Measurements from ENCODE around the gene MYRF.
A peak's percentile ranks its signal among the peaks of the same experiment; 100 is the strongest.

The MYRF gene

GRCh38 chr11:61743486-61744095 lies 8.8 kb upstream of the MYRF start:
- DNase-seq: no peak

DNA sequence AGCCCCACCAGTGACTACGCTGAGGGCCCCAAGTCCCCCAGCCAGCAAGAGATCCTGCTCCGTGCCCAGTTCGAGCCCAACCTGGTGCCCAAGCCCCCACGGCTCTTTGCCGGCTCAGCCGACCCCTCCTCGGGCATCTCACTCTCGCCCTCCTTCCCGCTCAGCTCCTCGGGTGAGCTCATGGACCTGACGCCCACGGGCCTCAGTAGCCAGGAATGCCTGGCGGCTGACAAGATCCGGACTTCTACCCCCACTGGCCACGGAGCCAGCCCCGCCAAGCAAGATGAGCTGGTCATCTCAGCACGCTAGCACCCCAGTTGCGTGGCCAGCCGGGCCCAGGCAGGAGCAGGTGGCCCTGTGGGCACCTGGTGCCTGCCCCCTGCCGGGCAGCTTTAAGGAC lies 8.3 kb upstream of the MYRF start:
- no peak for DNase-seq

GRCh38 chr11:61744609-61745156 lies 7.8 kb upstream of the MYRF start:
- DNase-seq: no peak

GRCh38 chr11:61745781-61746441 lies 6.5 kb upstream of the MYRF start:
- no peak for DNase-seq

GRCh38 chr11:61746442-61747191 lies 5.8 kb upstream of the MYRF start:
- no peak for DNase-seq

GRCh38 chr11:61747192-61747966 lies 5.1 kb upstream of the MYRF start:
- peak; percentile 49 to 57 for DNase-seq

- DNase-seq: no peak
Observed at GRCh38 chr11:61747967-61748285, 4.5 kb upstream of the MYRF start.

- DNase-seq: no peak
Observed at GRCh38 chr11:61749591-61750217, 2.7 kb upstream of the MYRF start.

GRCh38 chr11:61750631-61751273 lies 1.7 kb upstream of the MYRF start:
- DNase-seq: no peak

DNA sequence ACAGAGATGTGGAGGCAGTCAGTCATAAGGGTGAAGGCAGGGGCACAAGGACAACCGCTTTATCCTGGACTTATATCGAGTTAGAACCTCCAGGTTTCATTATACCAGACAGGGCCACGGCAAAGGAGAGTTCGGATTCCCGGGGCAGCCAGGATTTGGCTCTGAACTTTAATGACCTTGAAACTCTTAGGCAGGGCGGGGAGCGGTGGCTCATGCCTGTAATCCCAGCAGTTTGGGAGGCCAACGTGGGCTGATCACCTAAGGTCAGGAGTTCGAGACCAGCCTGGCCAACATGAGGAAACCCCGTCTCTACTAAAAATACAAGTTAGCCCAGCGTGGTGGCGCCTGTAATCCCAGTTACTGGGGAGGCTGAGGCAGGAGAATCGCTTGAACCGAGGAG lies 1.1 kb upstream of the MYRF start:
- no peak for DNase-seq

GRCh38 chr11:61752925-61753521 lies 587 bp downstream of the MYRF start:
- DNase-seq: no peak

- no peak for DNase-seq
Observed at GRCh38 chr11:61753672-61754071, 1.2 kb downstream of the MYRF start.

GRCh38 chr11:61754534-61755482 lies 2.4 kb downstream of the MYRF start:
- no peak for DNase-seq

GRCh38 chr11:61756147-61756451 lies 3.7 kb downstream of the MYRF start:
- DNase-seq: no peak

- DNase-seq: no peak
Observed at GRCh38 chr11:61756452-61757212, 4.2 kb downstream of the MYRF start.

- DNase-seq: no peak
Observed at GRCh38 chr11:61757213-61757862, 4.9 kb downstream of the MYRF start.

DNA sequence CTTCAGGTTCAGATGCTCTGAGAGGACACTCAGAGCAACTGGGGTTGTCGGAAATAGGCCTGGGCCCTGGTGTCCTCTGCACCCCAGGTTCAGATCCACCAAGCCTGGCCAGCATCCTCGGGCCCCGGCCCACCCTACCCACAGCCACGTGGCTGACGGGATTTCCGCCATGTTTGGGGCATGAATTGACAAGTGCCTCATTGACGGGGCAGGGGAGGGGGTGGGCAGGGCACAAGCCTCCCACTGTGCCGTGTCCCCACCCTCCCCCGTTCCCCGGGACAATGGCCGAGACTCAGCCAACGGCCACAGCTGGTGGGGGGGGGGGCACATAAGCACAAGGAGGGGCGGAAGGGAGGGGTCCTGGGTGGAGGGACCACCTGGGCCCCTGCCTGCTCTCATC lies 8.5 kb downstream of the MYRF start:
- no peak for DNase-seq

DNA sequence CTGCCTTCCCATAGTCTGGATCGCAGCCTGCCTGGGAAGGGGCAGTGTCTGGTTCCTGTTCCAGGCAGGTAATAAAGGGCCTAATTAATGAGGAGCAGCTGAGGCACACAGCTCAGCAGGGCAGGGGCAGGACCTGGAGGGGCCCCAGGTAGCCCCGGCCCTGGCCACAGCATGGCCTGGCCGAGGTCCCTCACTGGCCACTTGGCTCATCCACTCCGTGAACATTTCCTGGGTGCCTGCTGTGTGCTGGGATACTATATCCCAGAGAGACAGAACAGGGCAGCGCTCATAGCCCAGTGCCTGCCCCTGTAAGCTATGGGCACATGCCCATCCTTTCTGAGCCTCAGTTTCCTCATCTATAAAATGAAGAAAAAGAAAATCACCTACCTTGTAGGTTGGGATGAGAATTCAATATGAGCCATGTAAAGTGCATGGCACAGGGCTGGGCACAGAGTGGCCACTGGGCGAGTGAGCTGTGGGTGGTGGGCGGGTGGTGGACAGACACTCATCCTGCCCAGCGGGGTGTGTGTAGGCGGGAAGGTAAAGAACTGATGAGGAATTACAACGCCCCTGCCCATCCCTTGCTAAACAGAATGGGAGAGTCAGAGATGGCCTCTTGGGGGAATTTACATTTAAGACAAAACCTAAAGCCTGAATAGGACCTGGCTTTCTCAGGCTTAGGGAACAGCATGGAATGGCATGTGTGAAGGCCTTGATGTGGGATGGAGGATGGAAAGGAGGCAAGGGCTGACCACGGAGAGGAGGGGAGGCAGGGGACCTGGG lies 9.2 kb downstream of the MYRF start:
- DNase-seq: no peak

DNA sequence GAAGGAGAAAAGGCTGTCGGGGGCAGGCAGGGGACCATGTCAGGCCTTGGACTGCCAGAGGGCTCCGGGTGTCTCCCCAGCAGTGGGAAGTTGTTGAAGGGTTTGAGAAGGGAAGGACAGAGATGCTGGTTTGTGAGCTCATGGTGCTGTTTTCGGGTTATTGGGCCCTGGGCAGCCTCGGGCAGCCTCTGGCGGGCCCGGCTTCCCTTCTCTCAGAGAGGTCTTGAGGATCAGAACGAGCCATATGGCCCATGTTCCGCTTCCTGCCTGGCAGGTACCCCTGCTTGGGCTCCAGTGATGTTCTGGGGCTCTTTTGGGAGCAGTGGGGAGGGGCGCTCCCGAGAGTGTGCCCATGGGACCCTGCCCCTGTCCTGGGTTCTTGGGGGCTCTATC lies 9.8 kb downstream of the MYRF start:
- no peak for DNase-seq
